IPS-NIHi7 (cell line): ENCODE measurements around the gene SP140.
A peak's percentile ranks its signal among the peaks of the same experiment; 100 is the strongest.
"Not testable (repeated sequence)": the region's sequence is repeated elsewhere in the genome, so short reads cannot be mapped to it uniquely, and the experiment has no call there.

Experiments
- DNase-seq: peaks from one replicate; pipeline ENCODE4 v3.0.0; 2012; ENCODE audit warnings: mixed read lengths; ENCODE audit errors: extremely low spot score

The SP140 gene

DNA sequence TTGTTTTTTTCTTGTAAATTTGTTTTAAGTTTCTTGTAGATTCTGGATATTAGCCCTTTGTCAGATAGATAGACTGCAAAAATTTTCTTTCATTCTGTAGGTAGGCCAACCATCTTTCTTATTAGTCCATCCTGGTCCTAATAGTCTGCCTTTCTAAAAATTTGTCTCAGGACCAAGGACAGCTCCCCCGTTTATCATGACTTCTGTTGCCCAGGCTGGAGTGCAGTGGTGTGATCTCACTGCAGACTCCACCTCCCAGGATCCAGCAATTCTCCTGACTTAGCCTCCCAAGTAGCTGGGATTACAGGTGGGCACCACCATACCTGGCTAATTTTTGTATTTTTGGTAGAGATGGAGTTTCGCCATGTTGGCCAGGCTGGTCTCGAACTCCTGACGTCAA is 63.8 kb downstream of the SP140 start:
- not testable (repeated sequence) for DNase-seq

DNA sequence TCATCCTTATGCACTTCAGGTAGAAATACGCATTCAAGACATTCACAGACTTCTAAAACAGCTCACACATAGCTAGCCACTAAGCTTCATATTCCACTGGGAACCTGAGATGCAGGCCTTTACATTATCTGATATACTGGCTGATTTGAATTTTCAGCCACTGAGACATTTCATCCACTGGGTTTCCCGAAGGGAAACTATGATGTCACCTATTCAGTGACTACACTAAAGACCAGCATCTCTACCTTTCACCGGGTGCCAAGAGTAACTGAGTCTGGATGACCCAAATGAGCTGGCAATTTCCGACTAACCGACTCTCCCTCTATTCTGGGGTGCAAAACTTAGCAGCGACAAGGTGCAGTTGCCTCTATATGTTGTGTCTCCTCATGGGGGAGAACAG is 69.7 kb downstream of the SP140 start:
- no peak for DNase-seq

DNA sequence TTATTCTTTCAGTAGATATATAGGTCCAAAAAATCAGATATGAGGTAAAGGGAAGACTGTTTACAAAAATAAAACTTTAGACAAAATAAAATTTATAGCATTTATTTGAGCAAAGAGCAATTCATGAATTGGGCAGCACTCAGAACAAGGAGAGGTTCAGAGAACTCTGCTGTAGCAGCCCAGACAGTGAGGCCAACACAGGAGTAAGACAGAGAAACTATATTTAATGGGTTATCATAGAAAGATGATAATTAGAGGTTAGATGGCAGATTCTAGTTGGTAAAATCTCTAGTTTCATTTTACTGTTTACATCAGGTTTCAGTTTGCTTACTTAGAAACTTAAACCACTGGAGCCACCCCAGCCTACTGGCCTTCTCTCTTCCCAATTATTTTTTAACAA is 71.4 kb downstream of the SP140 start:
- DNase-seq = no peak

DNA sequence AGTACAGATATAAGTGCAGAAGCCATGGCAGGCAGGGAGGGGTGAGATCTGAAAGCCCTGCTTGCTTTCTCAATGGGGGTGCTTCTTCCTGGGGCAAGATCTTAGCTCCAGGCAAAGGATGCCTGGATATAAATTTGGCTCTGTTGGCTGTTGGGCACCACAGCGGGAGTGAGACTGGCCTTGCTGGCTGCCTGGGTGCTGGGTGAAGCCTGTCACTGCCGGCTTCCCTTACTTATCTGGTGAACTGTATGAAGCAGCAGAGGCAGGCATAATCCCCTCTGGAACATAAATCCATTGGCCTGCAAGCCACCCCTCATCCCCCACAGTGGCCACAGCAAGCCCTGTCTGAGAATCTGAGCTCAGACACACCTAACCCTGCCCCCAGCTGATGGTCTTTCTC is 74.1 kb downstream of the SP140 start:
- no peak for DNase-seq

DNA sequence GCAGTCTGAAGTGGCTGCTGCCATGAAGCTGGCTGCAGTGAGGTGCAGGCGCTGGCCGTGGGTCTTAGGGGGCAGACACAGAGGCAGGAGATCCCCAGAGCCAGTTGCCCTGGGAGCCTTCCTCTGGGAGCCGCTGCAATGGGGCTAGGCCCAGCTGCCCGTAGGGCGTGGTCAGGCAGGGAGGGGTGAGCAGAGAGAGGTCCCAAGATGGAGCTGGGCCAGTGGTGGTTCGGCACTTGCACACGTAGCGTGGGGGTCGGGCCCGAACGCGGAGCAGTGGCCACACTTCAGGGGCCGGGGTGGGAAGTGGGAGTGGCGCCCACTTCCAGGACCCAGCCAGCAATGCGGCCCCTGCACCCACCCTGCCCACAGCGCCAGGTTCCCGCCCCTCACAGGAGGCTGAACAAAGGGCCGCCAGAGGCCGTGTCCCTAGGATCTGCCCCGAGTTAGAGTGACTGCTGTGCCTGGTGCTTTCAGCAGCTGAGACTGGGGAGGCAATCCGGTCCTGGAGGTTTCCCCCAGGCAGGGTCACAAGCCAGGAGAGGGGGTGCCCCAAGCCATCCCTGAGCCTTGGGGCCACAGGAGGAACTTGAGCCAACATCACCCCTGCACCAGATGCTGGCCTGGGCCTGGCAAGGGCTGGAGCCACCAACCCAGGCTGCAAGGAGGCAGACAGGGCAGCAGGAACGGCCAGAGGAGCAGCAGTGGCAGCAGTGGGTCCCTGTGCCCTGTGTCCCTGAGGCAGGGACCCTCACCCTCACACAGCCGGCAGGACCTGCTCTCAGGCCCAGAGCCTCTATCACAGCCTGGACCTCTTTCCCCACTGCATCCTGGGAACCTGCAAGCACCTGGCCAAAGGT is 80.1 kb downstream of the SP140 start:
- no peak for DNase-seq

DNA sequence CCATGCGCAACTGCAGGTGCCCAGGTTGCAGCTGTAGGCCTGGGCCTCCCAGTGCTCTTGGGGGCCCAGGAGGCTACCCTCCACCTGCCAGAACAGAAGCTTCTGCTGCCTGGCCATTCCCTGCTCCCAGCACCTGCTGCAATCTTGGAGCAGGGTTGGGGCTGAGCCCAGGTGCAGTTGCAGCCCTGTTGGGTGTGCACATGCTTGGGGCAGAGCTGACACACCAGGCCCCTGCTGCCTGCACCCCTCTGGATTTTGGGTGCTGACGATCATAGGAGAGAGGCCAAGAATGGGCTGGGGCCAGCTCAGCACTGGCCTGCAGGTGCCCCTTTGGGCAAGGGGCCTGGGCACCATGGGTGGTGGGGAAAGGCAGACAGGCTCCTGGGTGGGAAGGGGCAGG is 80.9 kb downstream of the SP140 start:
- no peak for DNase-seq

DNA sequence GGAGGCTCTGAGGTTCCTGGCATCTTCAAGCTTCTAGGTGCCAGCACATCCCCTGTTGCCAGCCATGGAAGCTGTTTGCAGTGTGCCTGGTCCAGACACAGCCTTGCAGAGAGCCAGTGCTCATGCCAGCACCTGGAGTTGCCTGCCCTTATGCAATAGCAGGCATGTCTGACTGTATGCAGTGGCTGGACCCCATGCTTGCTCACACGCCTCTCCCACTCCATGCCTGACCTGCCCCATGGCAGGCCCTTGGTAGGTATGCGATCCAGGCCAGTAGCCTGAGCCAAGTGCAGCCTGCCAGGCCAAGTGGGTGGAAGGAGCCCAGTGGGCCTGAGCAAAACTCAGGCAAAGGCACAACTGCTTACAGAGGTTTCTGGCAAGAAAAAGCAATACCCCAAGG is 81.9 kb downstream of the SP140 start:
- no peak for DNase-seq

DNA sequence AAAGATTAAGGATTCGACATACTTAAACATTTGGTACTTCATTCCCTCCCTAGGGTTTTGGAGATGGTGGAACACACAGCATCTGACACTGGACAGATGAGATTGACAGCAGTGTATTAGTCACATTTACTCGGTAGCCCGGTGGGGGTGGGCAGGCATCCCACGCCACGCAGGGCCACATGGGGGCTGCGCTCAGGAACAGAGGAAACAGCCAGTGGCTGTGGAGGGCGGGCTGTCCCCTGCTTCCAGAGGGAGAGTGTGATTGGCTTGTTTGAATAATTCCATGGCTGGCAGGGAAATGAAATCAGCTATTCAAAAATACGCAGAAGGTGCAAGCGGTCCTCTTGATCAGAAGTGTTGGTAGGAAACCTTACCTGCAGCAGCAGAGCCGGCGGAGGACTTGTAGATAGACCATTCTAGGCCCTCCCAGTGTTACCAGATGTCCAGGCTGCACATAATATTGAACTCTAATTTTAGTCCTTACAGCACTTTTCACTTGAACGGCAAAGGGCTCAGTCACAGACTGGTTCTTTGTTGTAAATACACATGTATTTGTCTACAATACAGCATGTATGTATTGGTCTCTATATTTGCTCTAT is 83.0 kb downstream of the SP140 start:
- no peak for DNase-seq

DNA sequence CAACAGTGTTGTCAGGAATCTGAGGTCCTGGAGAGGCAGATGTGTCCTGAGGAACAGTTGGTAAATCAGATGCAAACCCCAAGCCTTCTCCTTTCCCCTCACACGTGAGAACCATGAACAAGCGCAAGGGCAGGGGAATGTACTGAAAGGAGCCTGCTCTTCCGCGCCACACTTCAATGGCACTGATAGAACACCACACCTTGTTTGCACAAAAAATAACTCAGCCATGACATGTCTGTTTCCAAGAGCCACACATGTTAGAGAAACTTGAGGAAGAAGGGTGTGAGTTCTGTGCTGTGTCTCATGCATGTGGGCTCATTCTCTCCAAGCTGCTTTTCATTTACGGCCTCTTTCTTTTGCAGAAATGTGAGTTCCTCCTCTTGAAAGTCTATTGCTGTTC is 85.3 kb downstream of the SP140 start:
- not testable (repeated sequence) for DNase-seq

DNA sequence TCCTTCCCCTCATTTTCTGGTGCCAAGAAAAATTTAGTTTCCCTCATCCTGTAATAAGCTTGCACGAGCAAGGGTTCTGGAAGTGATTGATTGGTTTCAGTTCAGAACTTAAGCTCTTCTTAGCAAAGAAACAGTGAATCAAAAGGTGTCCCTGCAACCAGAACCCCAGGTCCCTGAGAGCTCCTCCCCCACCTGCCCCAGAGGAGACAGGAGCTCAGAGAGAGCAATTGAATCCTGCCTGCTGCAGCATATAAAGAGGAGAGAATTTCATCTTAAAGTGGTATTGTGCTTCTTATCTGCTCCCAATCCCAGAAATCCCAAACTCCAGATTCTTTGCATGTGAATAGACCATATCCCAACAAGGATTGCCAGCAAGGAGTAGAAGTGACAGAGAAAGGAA is 86.1 kb downstream of the SP140 start:
- not testable (repeated sequence) for DNase-seq

DNA sequence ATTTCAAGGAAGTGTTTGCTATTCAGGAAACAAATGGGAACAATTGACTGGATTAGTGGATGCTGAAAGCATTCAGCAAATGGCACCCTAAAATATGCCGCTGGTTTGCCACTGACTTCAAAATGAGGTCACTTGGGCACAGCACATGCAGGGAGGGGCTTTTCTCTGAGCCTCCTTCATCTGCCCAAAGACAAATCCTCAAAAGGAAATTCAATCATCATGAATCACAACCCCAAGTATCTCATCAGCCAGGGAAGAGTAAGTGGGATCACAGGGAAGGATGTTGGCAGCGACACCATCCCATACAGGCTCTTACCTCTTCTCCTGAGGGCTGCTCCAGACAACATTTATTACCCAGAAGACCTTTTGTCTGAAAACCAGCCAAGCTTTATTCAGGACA is 87.1 kb downstream of the SP140 start:
- DNase-seq = no peak

DNA sequence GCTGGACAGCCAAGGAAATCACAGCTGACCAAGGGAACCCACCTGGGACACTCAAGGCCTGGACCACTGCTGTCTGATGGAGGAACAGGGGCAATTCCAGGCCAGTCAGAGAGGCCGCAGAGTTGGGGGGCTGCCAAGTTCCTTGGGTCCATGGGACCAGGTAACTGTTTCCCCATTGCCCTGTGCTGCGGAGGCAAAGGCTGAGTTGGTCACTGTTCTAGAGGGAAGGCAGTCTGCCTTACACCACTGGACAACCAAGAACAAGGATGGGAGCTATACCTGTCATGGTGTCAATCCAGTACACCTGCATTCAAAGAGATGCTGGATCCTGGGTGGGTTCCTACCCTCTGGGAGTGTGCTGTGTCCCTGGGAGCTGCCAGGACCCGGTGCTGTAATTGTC is 91.8 kb downstream of the SP140 start:
- no peak for DNase-seq

DNA sequence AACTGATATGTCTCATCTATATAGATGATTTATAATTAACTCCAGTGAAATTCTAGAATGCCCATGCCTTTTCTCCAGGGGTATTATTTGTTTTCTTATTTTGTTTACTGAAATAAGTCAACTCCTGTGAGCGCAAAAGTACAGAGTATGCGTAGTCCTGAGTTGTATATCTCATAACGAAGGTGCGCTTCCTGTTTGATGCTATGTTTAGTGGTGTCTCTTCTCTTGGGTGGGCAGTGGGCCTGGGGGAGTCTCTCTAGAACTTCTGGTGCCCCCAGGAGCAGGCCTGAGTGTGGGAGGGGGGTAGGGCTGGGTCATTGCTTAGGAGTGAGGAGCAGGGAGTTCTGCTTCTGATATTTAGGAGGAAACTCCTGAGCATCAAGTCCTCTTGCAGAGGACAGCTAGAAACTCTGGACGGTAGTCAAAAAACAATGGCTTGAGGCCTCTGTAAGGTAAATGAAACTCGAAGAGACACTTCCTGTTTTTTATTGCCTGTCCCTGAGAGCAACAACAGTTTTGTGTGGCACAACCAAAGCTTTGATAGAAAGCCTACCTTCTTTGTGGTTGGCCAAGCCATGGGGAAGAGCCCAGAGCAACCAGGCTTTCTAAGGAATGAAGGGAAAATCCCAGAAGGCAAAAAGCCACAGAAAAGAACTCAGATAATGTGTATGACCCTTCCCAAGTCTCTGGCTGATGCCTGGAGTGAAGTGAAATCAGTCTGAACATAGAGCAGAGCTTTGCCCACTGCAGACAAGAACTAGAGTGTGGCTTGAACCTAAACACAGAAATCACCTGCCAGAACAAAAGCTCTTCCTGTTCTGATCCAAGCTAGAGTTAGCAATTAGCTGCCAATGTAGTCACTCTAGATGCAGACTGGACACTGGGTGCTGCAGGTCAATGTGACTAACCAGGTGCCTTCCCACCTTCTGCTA is 92.9 kb downstream of the SP140 start:
- no peak for DNase-seq

DNA sequence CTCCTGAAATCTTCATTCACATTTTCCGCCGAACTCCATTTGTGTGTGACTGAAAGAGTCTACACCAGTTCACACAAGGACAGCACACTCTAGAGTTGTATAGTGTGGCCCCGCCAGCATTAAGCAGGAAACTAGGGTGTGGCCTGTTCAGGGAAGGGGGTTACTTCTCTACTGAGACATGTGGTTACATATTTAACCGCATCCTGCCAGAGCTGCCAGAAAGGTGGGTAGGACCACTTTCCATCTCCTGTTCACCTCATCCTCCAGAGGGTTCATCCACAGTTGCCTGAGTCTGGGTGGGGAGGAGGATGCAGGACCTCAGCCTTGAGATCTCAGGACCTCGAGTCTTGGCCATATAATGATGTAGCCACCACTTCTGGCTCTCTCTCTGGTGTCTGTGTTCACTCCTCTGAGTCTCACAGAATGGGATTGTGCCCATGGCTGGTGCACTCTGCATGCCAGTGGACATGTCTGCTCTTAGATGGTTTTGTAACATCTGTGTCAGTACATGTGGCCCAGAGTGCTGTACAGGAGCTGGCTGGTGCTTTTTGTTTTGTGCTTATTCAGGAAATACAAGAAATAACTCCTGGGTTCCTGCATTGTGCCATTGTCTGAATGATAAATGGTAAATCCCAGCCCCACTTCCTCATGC is 93.8 kb downstream of the SP140 start:
- no peak for DNase-seq

DNA sequence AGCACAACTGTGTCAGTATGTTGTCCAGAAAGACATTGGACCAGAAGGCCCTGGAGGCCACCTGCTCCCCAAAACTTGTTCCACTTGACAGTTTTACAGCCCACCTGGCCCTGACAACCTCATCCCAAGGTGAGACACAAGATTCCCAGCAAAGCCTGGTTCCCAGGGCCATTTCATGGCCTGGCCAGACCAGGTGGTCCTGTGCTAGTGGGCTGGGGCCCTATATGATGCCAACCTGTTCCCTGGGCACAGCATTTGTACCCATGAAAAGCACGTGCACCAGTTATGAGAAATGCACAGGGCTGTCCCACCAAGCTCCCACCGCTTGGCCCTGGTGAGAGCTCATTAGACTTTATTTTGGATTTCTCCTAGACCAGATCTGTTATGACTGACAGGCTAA is 95.5 kb downstream of the SP140 start:
- DNase-seq = no peak

DNA sequence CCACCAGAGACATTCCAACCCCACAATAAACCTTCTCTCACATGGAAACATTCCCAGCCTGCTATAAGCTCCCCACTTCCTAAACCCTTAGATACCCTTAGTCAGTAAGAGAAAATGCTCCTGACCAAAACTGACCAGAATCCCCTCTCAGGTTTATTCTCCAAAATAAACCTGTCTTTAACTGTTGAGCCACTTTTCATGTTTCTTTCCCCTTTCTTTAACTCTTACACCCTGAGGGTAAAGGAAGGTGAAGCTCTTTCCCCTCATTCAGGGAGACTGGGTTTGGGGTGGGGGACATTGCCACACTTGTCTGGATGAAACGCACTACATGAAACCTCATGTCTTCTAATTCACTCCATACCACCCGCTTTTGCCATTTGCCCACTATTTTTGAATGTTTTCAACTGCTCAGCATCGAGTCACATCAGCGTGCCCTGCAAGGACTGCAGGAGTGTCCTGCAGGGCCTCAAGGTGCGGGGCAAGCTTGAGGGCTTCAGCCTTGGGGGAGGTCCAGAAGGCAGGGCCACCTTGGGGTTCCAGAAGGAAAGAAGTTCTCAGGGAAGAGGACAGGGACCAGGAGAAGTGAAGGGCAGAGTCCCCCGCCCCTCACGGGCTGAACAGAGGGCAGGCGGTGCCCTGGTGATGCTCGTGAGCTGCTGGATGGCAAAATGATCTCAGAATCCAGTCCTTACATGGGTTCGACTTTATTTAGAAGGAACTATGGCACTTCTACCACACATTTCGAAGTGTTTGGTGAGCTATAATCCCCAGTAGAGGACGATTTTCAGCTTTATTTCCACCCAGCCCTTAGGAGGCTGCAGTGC is 97.2 kb downstream of the SP140 start:
- no peak for DNase-seq

DNA sequence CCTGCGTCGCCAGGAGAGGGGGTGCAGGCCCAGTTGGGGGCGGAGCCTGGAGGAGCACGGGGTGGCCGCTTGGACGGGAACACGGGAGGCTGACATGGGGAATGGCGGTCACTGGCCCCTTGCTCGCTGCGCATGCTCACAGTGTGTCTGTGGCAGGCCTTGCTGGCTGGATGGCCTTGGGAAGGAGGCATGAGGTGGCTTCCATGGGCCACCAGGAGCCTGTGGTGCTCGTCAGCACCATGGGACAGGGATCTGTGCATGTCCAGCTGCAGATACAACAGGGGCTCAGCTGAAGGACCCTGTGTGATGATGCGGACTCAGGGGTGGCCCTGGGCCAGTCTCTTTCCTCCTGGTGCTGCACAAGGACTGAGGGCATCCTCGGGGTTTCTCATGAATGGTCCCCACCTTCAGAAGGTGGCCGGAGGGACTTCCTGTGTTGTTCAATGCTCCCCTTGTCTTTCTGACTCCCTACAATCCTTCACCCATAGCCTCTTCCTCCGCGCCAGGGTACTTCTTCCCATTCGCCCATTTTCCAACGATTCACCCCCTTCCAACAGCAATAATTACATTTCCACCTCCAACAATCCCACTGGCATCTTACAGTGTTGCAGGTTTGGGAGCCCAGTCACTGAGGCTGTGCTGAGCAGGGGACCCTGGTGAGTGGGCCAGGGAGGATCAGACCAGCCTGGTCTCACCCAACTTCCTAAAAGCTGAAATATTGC is 98.0 kb downstream of the SP140 start:
- DNase-seq = peak; percentile 33

DNA sequence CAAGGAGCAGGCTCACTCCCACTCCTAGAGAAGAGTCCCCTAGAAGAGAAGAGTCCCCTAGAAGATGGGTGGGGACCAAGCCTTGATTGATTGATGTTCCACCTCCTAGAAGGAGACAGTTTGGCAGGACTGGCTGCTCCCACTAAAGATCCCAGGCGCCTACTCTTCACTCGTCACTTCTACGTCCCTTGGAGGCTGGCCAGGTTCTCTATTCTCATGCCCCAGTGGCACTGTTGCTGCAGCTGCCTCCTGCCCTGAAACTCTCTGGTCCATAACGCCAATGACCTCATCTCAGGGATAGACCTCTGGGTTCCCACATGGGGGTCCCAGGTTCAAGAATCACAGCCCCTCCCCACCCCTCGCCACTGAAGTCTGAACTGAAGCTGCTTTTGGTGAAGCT is 99.0 kb downstream of the SP140 start:
- DNase-seq = no peak

DNA sequence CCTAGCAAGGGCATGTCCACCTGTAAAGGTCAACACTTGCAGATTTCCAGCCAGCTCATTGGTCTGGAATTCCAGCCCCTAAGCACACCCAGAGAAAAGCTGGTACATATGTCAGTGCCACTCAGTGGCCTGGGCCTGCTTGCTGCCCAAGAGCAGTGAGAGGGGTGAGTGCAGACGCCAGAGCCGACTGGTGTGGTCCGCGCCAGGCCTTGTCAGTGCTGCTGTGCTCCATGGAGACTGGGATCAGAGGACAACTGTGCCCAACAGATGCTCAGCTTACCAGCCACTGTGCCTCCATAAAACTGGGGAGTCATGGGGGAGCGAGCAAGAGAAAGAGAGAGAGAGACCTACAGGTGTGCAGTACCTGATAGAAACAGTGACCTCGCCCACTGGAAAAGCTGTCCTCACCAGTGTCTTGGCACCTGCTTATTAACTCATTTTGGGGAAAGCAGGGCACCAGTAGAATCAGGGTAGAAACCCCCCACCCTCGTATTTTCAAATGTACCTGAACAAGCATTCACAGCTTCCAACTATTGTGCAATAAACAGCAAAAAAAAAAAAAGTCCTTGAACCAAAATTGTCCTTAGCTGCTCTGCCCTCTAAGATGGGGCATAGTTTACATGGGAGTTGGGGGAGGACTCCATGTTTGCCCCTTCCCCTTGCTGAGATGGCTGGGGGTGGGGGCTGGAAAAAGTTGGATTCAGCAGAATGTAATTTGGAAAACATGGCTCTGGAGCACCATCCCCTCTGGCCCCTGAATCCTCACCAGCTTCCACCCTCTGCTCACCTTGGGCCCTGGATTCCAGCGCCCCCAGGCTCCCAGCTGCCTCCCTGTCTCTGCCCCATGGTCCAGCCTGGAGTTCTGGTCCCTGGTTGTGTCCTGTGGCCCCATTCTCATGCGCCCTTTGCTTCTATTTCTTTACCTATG is 100.0 kb downstream of the SP140 start:
- DNase-seq = no peak
